Left ventricle myocardium inferior (tissue), 1 donor: ENCODE measurements around the gene CEMIP2. TPM values are rescaled to one million over a fixed set of nuclear protein-coding genes. Genes with fewer than 3 reads are reported as not detected.

ENCODE experiments used
- DNase-seq: peaks from one replicate; pipeline ENCODE4 v3.0.0-alpha.2; 2020
- H3K27ac ChIP-seq: fragments of 200-600 bp; replicated peaks from 2 replicates; pipeline ENCODE4 v1.8.0; 2021
- H3K27me3 ChIP-seq: fragments of 200-600 bp; 2 replicates; pipeline ENCODE4 v1.8.0; 2021; ENCODE audit warnings: low read depth
- H3K36me3 ChIP-seq: fragments of 200-600 bp; 2 replicates; pipeline ENCODE4 v1.8.0; 2021
- H3K4me1 ChIP-seq: fragments of 200-600 bp; 2 replicates; pipeline ENCODE4 v1.8.0; 2021
- H3K4me3 ChIP-seq: fragments of 200-600 bp; 2 replicates; pipeline ENCODE4 v1.8.0; 2021; ENCODE audit warnings: mild to moderate bottlenecking, moderate library complexity
- H3K9me3 ChIP-seq: fragments of 200-600 bp; replicated peaks from 2 replicates; pipeline ENCODE4 v1.8.0; 2021
- CTCF ChIP-seq: fragments of 200-600 bp; IDR thresholded peaks from 2 replicates; pipeline ENCODE4 v1.8.0; 2021; ENCODE audit warnings: antibody characterized with exemption, mild to moderate bottlenecking, borderline replicate concordance
- intact Hi-C: fragments of 100-400 bp; cut with micrococcal nuclease; formaldehyde crosslinking; loops from one replicate; pipeline ENCODE4 v1.11.0; 2022
- total RNA-seq: library from RNA; stranded (reverse); fragmentation: NEBNext Ultra II Directional; extraction: Animal tissue kit (Norgen Biotek cat#: 25700); gene quantifications from one replicate; pipeline ENCODE4 v1.2.1, GENCODE V29; 2021
- donor health status: DM: no; HTN: yes; CAD: no; lungs with severe emphysema.

CEMIP2 gene
- total RNA-seq, 1 donor from 2014 or later: 11.7 TPM

GRCh38 chr9:71655141-71655540 lies 113.2 kb downstream of the CEMIP2 start:
- no peaks in the 10 kb centered on the region for H3K36me3 ChIP-seq
- H3K9me3 ChIP-seq: no peaks in the 10 kb centered on the region
- no peak overlapping the region for H3K27ac ChIP-seq
- intact Hi-C loops: no loop called here
- no peaks in the 10 kb centered on the region for H3K27me3 ChIP-seq
- H3K4me3 ChIP-seq: no peak overlapping the region
- DNase-seq: no peak
- no peaks in the 10 kb centered on the region for H3K4me1 ChIP-seq
- TF ChIP-seq CTCF: no peak

GRCh38 chr9:71652480-71652879 lies 115.8 kb downstream of the CEMIP2 start:
- intact Hi-C loops: no loop called here
- no peak for TF ChIP-seq CTCF

DNA sequence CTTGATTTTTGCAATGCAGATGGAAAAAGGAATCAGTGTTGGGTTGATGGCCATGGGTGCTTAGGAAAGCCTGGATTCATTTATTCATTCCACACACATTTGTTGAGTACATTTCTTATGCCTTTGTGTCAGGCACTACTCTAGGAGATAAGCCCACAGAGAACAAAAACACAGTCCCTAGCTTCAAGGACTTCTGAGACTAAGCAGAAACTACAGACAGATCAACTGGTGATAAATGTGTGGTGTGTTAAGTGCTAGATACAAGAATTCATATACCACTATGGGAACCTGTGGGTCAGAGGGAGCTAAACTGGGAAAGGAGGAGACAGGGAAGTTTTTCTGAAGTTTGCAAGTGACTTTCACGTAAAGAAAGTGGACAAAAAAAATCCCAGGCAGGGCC lies 119.9 kb downstream of the CEMIP2 start:
- Histone ChIP-seq H3K36me3 (no peaks in the 10 kb centered on the region), H3K27ac (no peak overlapping the region), H3K4me1 (peaks cover 20% of the 10 kb centered on the region), H3K27me3 (no peaks in the 10 kb centered on the region), H3K9me3 (no peaks in the 10 kb centered on the region), H3K4me3 (no peak overlapping the region)
- intact Hi-C loops: no loop called here
- no peak for DNase-seq
- no peak for TF ChIP-seq CTCF

More at GRCh38 chr9:71652480-71652879, 115.8 kb downstream of the CEMIP2 start:
- Histone ChIP-seq H3K9me3 (no peaks in the 10 kb centered on the region), H3K4me3 (no peak overlapping the region), H3K4me1 (peaks cover 7% of the 10 kb centered on the region), H3K36me3 (no peaks in the 10 kb centered on the region), H3K27ac (no peak overlapping the region), H3K27me3 (no peaks in the 10 kb centered on the region)
- DNase-seq: no peak

DNA sequence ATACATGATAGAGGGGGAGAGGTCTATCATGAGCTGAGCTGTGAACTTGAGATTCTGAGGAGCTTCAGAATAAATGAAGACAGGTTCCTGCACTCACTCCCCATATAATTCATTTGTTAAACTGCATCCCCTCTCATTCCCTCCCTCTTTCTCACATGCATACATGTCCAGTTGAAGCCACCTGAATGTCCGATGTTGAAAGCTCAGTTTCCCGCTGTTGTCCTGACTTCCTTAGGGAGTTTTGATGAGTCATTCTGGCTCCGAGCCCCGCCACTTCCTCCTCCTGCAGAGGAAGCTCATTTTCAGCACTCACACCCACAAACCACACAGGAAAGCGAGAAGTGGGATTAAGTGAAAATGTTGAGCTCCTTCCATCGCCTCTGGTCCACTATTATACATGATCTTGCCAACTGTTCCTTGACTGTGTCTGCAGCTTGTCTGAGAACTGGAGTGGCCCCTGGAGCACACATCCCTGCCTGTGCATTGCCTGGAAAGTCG lies 121.2 kb downstream of the CEMIP2 start:
- H3K27me3 ChIP-seq: no peaks in the 10 kb centered on the region
- H3K9me3 ChIP-seq: no peaks in the 10 kb centered on the region
- intact Hi-C loops: no loop called here
- no peaks in the 10 kb centered on the region for H3K36me3 ChIP-seq
- H3K4me1 ChIP-seq: peaks cover 20% of the 10 kb centered on the region
- peak overlapping the region; percentile 58 for H3K27ac ChIP-seq
- TF ChIP-seq CTCF: no peak
- peak overlapping the region; percentile 24 for H3K4me3 ChIP-seq
- peak; percentile 81 for DNase-seq

- Histone ChIP-seq H3K4me1 (peaks cover 20% of the 10 kb centered on the region), H3K9me3 (no peaks in the 10 kb centered on the region), H3K27me3 (no peaks in the 10 kb centered on the region), H3K36me3 (no peaks in the 10 kb centered on the region), H3K4me3 (no peak overlapping the region), H3K27ac (peak overlapping the region; percentile 58)
- no peak for DNase-seq
- TF ChIP-seq CTCF: no peak
- intact Hi-C loops: no loop called here
These were observed 122.2 kb downstream of the CEMIP2 start for GRCh38 chr9:71646131-71646530.
